Cardiac muscle cell (in vitro differentiated cells and primary cell): ENCODE data around the gene P2RY2. TPM values are rescaled to one million over a fixed set of nuclear protein-coding genes. Genes with fewer than 3 reads are reported as not detected.

Experiments used
- DNase-seq, 2 donors: peaks; one replicate each; pipeline versions ENCODE4 v3.0.0 to v3.0.0-alpha.2; 2010 to 2017; ENCODE audit warnings: low read depth in 1 of 2, low spot score in 1 of 2
- H3K27ac ChIP-seq: fragments of 200-600 bp; sonication (generic); 2 replicates; pipeline ENCODE4 v1.5.1; 2016
- H3K27me3 ChIP-seq: fragments of 200-600 bp; sonication (generic); 2 replicates; pipeline ENCODE4 v1.6.0; 2016; ENCODE audit warnings: control low read depth
- H3K36me3 ChIP-seq: fragments of 200-600 bp; sonication (generic); 2 replicates; pipeline ENCODE4 v1.5.1; 2016; ENCODE audit warnings: control low read depth
- H3K4me1 ChIP-seq: fragments of 200-600 bp; sonication (generic); 2 replicates; pipeline ENCODE4 v1.8.1; 2017; ENCODE audit warnings: low read depth, mild to moderate bottlenecking, mixed run types
- H3K4me3 ChIP-seq: fragments of 200-600 bp; sonication (generic); 2 replicates; pipeline ENCODE4 v1.5.1; 2016; ENCODE audit warnings: mild to moderate bottlenecking
- H3K9me3 ChIP-seq: fragments of 200-600 bp; sonication (generic); 2 replicates; pipeline ENCODE4 v1.5.1; 2017; ENCODE audit warnings: low read depth, mild to moderate bottlenecking, control low read depth
- CTCF ChIP-seq: IDR thresholded peaks from 2 replicates; pipeline ENCODE4 v1.5.1; 2012; ENCODE audit warnings: low read depth, mild to moderate bottlenecking, low read length
- polyA plus RNA-seq: library from polyadenylated mRNA; unstranded; fragments of >200 nt; fragmentation: Nextera tagmentation; extraction: Ambion mirVana; gene quantifications from 2 replicates; pipeline ENCODE4 v1.2.1, GENCODE V29; 2016
- total RNA-seq: library from RNA; depleted of rRNA; stranded (reverse); fragments of >200 nt; gene quantifications from 2 replicates; pipeline ENCODE4 v1.2.3, GENCODE V29; 2016

P2RY2 gene
- total and polyA plus RNA-seq, 2 experiments from 2014 or later: 0.48 to 0.83 TPM

- DNase-seq: no peak
- no peak for TF ChIP-seq CTCF
- H3K27me3 ChIP-seq: peaks cover 13% of the 10 kb centered on the region
- no peak overlapping the region for H3K27ac ChIP-seq
- no peak overlapping the region for H3K4me3 ChIP-seq
- no peaks in the 10 kb centered on the region for H3K36me3 ChIP-seq
- no peaks in the 10 kb centered on the region for H3K9me3 ChIP-seq
- H3K4me1 ChIP-seq: no peaks in the 10 kb centered on the region
Observed at GRCh38 chr11:73216465-73216864, 1.6 kb upstream of the P2RY2 start.

GRCh38 chr11:73217131-73217809 is 811 bp upstream of the P2RY2 start:
- H3K27ac ChIP-seq: no peak overlapping the region
- H3K27me3 ChIP-seq: peaks cover 13% of the 10 kb centered on the region
- no peaks in the 10 kb centered on the region for H3K9me3 ChIP-seq
- no peak overlapping the region for H3K4me3 ChIP-seq
- H3K4me1 ChIP-seq: no peaks in the 10 kb centered on the region
- no peak for DNase-seq
- TF ChIP-seq CTCF: no peak
- no peaks in the 10 kb centered on the region for H3K36me3 ChIP-seq

- H3K36me3 ChIP-seq: no peaks in the 10 kb centered on the region
- no peak for TF ChIP-seq CTCF
- peak overlapping the region; percentile 25 for H3K4me3 ChIP-seq
- peaks cover 13% of the 10 kb centered on the region for H3K27me3 ChIP-seq
- H3K9me3 ChIP-seq: no peaks in the 10 kb centered on the region
- H3K27ac ChIP-seq: no peak overlapping the region
- H3K4me1 ChIP-seq: no peaks in the 10 kb centered on the region
- DNase-seq: no peak
Observed at GRCh38 chr11:73217810-73218105, 323 bp upstream of the P2RY2 start.

GRCh38 chr11:73218830-73219215 is 742 bp downstream of the P2RY2 start:
- Histone ChIP-seq H3K9me3 (no peaks in the 10 kb centered on the region), H3K36me3 (no peaks in the 10 kb centered on the region), H3K27ac (no peak overlapping the region), H3K27me3 (peaks cover 13% of the 10 kb centered on the region), H3K4me3 (peak overlapping the region; percentile 25), H3K4me1 (no peaks in the 10 kb centered on the region)
- DNase-seq: no peak
- TF ChIP-seq CTCF: no peak

GRCh38 chr11:73219396-73220285 is 1.6 kb downstream of the P2RY2 start:
- DNase-seq: no peak
- H3K4me1 ChIP-seq: no peaks in the 10 kb centered on the region
- no peaks in the 10 kb centered on the region for H3K36me3 ChIP-seq
- no peak overlapping the region for H3K4me3 ChIP-seq
- no peaks in the 10 kb centered on the region for H3K9me3 ChIP-seq
- H3K27ac ChIP-seq: no peak overlapping the region
- H3K27me3 ChIP-seq: peaks cover 13% of the 10 kb centered on the region
- TF ChIP-seq CTCF: no peak
